Right lobe of liver (tissue), 6 donors: ENCODE measurements around the gene EXOC2. TPM values are rescaled to one million over a fixed set of nuclear protein-coding genes. Genes with fewer than 3 reads are reported as not detected.

ENCODE experiments used
- ATAC-seq, 4 donors: fragments of 200-7000 bp; cut with Tn5 transposase; one replicate each; pipeline ENCODE4 v1.9.1; 2020; ENCODE audit warnings: mild to moderate bottlenecking in 4 of 4, moderate library complexity in 4 of 4
- DNase-seq, 3 donors: peaks; one replicate each; pipeline ENCODE4 v3.0.0-alpha.2; 2020
- H3K27ac ChIP-seq, 3 donors: fragments of 200-600 bp; one replicate each; pipeline ENCODE4 v1.8.0; 2022
- H3K27me3 ChIP-seq, 2 donors: fragments of 200-600 bp; one replicate each; pipeline ENCODE4 v1.8.0; 2022
- H3K36me3 ChIP-seq, 4 donors: fragments of 200-600 bp; sonication (generic) in 1 of 4; one replicate each; pipeline versions ENCODE4 v1.5.1 to v1.8.0; 2017 to 2022; ENCODE audit warnings: control low read depth in 1 of 4
- H3K4me1 ChIP-seq, 4 donors: fragments of 200-600 bp; sonication (generic) in 1 of 4; one replicate each; pipeline versions ENCODE4 v1.5.1 to v1.8.0; 2017 to 2022; ENCODE audit warnings: control low read depth in 1 of 4
- H3K4me3 ChIP-seq, 3 donors: fragments of 200-600 bp; one replicate each; pipeline ENCODE4 v1.8.0; 2022
- H3K9me3 ChIP-seq, 4 donors: fragments of 200-600 bp; sonication (generic) in 1 of 4; one replicate each; pipeline versions ENCODE4 v1.5.1 to v1.8.0; 2017 to 2022; ENCODE audit warnings: control low read depth in 1 of 4
- POLR2A ChIP-seq: fragments of 450-650 bp; IDR thresholded peaks from one replicate; pipeline ENCODE4 v1.6.1; 2017; ENCODE audit warnings: antibody characterized with exemption, mild to moderate bottlenecking
- WGBS: methylation state at CpG from one replicate; pipeline ENCODE4 v1.1.6; 2018; ENCODE audit warnings: low coverage, low lambda C conversion rate; ENCODE audit not compliant: insufficient coverage; ENCODE audit errors: missing lambda C conversion rate; 5-methylcytosine and 5-hydroxymethylcytosine counted together
- intact Hi-C, 2 donors: fragments of 100-400 bp; cut with DNase I; formaldehyde crosslinking; loops; one replicate each; pipeline versions ENCODE4 v1.11.2 to v1.14.1; 2022
- total RNA-seq, 6 experiments: library from RNA; depleted of rRNA in 2 of 6; stranded (reverse); fragments of >200 nt in 2 of 6; fragmentation: NEBNext Ultra II Directional in 3 of 6; extraction: Animal tissue kit (Norgen Biotek cat#: 25700) in 3 of 6; gene quantifications; one replicate each; pipeline versions ENCODE4 v1.1.0 to v1.2.4, GENCODE V29; 2016 to 2023
- TF ChIP-seq, protein P1 (sequence below), 4 donors: fragments of 200-600 bp in 3 of 4; fragments of 450-650 bp in 1 of 4; IDR thresholded peaks; one replicate each; pipeline versions ENCODE4 v1.5.1 to v1.8.0; 2016 to 2022; ENCODE audit warnings: antibody characterized with exemption in 4 of 4, mild to moderate bottlenecking in 2 of 4
- donor health status: DM: no; HTN: yes; CAD: no.
- donor health status: DM: no; HTN: no; CAD: no.
- donor health status: DM: no; HTN: no; CAD: no.
- donor health status: DM: no; HTN: yes; CAD: no.
- donor health status: DM: no; HTN: yes; CAD: no.

Gene EXOC2
- total RNA-seq, 6 experiments from 2014 or later = 7.1 to 12.8 (median 10.5) TPM

- TF ChIP-seq, protein P1, sequence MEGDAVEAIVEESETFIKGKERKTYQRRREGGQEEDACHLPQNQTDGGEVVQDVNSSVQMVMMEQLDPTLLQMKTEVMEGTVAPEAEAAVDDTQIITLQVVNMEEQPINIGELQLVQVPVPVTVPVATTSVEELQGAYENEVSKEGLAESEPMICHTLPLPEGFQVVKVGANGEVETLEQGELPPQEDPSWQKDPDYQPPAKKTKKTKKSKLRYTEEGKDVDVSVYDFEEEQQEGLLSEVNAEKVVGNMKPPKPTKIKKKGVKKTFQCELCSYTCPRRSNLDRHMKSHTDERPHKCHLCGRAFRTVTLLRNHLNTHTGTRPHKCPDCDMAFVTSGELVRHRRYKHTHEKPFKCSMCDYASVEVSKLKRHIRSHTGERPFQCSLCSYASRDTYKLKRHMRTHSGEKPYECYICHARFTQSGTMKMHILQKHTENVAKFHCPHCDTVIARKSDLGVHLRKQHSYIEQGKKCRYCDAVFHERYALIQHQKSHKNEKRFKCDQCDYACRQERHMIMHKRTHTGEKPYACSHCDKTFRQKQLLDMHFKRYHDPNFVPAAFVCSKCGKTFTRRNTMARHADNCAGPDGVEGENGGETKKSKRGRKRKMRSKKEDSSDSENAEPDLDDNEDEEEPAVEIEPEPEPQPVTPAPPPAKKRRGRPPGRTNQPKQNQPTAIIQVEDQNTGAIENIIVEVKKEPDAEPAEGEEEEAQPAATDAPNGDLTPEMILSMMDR (IDR thresholded peaks at IDR 0.05) = peak in 3 of 4 donors; percentile 20 to 30 (median 28)
- no peak for TF ChIP-seq POLR2A
- intact Hi-C loops = no loop called here
- H3K4me3 ChIP-seq = no peak overlapping the region
- no peak for DNase-seq
- no peak overlapping the region for H3K27ac ChIP-seq
- H3K27me3 ChIP-seq = no peaks in the 10 kb centered on the region
- H3K4me1 ChIP-seq = no peaks in the 10 kb centered on the region
- peaks cover 0 to 18% (median 3%) of the 10 kb centered on the region in 4 donors for H3K36me3 ChIP-seq
- no peaks in the 10 kb centered on the region for H3K9me3 ChIP-seq
- no peak for ATAC-seq
Observed at GRCh38 chr6:558089-558488, 134.8 kb downstream of the EXOC2 start.

DNA sequence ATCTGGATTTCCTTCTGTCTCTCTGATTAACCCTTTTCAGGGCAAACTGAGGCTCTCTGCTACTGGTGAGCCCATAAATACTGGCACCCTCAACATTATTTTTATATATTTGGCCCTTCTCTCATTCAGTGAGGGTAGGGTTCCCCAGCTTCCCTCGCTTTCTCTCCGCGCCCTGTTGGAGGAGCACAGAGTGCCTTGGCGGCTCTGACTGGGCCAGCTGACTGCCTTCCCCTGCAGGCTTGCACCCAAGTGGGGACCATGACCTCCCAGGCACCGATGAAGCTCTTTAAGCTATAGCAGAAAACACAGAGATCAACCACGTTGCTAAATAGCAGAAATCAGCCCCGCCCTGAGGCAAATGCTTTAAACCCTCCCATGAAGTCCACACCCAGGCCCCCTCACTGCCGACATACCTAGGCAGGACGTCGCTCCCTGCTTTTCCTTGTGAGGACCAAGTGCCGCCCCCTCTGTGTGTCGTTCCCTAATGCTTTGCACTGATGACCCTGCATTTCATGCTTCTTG is 141.0 kb downstream of the EXOC2 start:
- no peaks in the 10 kb centered on the region for H3K27me3 ChIP-seq
- H3K36me3 ChIP-seq = peaks cover 0 to 22% (median 3%) of the 10 kb centered on the region in 4 donors
- 97% methylated on average over 11 of the region's 12 CpGs for WGBS
- no peak overlapping the region for H3K4me3 ChIP-seq
- DNase-seq = no peak
- intact Hi-C loops = no loop called here
- no peaks in the 10 kb centered on the region for H3K9me3 ChIP-seq
- no peak for ATAC-seq
- no peaks in the 10 kb centered on the region for H3K4me1 ChIP-seq
- TF ChIP-seq, protein P1 (IDR thresholded peaks at IDR 0.05) = no peak
- TF ChIP-seq POLR2A = no peak
- no peak overlapping the region for H3K27ac ChIP-seq

DNA sequence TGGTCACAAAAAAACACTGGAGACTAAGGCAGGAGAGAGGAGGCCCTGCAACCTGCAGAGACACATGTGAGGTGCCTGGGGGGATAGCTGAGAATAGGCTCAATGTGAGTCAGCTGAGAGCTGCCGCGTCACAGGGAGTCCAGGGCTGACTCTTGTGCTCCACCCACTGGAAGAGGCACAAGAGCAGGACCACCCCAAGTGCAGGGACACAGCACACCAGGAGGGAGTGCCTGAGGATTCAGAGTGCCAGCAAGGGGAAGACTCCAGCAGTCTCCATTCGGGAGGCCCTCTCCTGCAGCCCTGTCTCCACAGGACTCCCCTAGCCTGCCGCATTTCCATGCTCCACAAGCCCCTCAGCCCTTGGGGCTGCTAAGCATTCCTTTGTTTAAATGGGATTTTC is 141.5 kb downstream of the EXOC2 start:
- peak in 2 of 4 donors; percentile 10 to 27 for ATAC-seq
- Histone ChIP-seq H3K27me3 (no peaks in the 10 kb centered on the region), H3K4me1 (no peaks in the 10 kb centered on the region), H3K9me3 (no peaks in the 10 kb centered on the region), H3K36me3 (peaks cover 0 to 22% (median 3%) of the 10 kb centered on the region in 4 donors), H3K27ac (no peak overlapping the region), H3K4me3 (no peak overlapping the region)
- intact Hi-C loops = no loop called here
- no peak for TF ChIP-seq POLR2A
- TF ChIP-seq, protein P1 (IDR thresholded peaks at IDR 0.05) = no peak
- DNase-seq = no peak
- 90% methylated on average over 2 of the region's 4 CpGs for WGBS

- ATAC-seq (no peak), DNase-seq (no peak)
- H3K27me3 ChIP-seq = no peaks in the 10 kb centered on the region
- H3K36me3 ChIP-seq = peaks cover 0 to 7% (median 1%) of the 10 kb centered on the region in 4 donors
- no peak overlapping the region for H3K4me3 ChIP-seq
- H3K9me3 ChIP-seq = no peaks in the 10 kb centered on the region
- no peaks in the 10 kb centered on the region for H3K4me1 ChIP-seq
- WGBS = 94% methylated on average over 2 of the region's 6 CpGs
- no peak overlapping the region for H3K27ac ChIP-seq
- TF ChIP-seq POLR2A = no peak
- TF ChIP-seq, protein P1 (IDR thresholded peaks at IDR 0.05) = no peak
- intact Hi-C loops = no loop called here
Observed at GRCh38 chr6:549906-550305, 143.0 kb downstream of the EXOC2 start.

GRCh38 chr6:548517-548916 is 144.4 kb downstream of the EXOC2 start:
- no peak overlapping the region for H3K4me3 ChIP-seq
- H3K36me3 ChIP-seq = peaks cover 0 to 5% (median 0%) of the 10 kb centered on the region in 4 donors
- 87% methylated on average over 6 of the region's 6 CpGs for WGBS

More at GRCh38 chr6:548517-548916, 144.4 kb downstream of the EXOC2 start:
- intact Hi-C loops = no loop called here
- no peak overlapping the region for H3K27ac ChIP-seq
- H3K4me1 ChIP-seq = no peaks in the 10 kb centered on the region
- no peak for TF ChIP-seq POLR2A
- TF ChIP-seq, protein P1 (IDR thresholded peaks at IDR 0.05) = no peak
- ATAC-seq = no peak
- no peaks in the 10 kb centered on the region for H3K27me3 ChIP-seq
- no peaks in the 10 kb centered on the region for H3K9me3 ChIP-seq
- DNase-seq = no peak
